DMS153 treated with DMSO at 0.1 percent for 48 hours (cell line): ENCODE data around the gene SF3B6.
"Not testable (repeated sequence)": the region's sequence is repeated elsewhere in the genome, so short reads cannot be mapped to it uniquely, and the experiment has no call there.

Experiments used
- DNase-seq: peaks from one replicate; lab custom pipeline; 2025; ENCODE audit not compliant: unreplicated experiment; lab: John Stamatoyannopoulos, UW

SF3B6 gene

GRCh38 chr2:24054366-24055010 is 21.6 kb downstream of the SF3B6 start:
- no peak for DNase-seq

- no peak for DNase-seq
Observed at GRCh38 chr2:24052951-24053350, 23.2 kb downstream of the SF3B6 start.

- DNase-seq: no peak
Observed at GRCh38 chr2:24051833-24052232, 24.3 kb downstream of the SF3B6 start.

- no peak for DNase-seq
Observed at GRCh38 chr2:24050041-24050979, 25.8 kb downstream of the SF3B6 start.

DNA sequence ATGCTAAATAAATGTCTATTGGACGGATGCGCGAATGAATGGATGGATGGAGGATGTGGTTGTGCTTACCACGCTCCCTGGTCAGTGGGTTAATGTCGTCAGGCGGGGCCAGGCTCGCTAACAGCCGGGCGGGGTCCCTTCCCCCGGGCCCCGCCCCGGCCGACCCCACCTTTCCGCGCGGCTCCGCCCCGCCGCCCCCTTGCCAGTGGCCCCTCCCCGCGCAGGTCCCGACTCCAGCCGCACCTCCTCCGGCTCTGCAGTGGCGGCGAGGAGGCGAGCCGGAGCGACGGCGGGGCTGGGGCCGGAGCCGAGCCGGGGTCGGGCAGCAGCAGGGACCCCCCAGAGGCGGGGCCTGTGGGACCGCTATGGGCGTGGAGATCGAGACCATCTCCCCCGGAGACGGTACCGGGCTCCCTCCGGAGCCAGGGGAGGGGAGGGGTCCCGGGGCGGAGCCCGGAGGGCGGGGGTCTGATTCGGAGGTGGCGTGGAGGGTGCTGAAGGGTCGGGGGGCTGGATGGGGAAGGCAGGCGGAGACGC is 26.6 kb downstream of the SF3B6 start, which contains the start of gene FKBP1B:
Gene FKBP1B, plus strand, starts transcription at position 257 of the 537 bp plus-strand sequence. Its CDS starts 109 bp downstream, at position 366.
- DNase-seq: no peak

DNA sequence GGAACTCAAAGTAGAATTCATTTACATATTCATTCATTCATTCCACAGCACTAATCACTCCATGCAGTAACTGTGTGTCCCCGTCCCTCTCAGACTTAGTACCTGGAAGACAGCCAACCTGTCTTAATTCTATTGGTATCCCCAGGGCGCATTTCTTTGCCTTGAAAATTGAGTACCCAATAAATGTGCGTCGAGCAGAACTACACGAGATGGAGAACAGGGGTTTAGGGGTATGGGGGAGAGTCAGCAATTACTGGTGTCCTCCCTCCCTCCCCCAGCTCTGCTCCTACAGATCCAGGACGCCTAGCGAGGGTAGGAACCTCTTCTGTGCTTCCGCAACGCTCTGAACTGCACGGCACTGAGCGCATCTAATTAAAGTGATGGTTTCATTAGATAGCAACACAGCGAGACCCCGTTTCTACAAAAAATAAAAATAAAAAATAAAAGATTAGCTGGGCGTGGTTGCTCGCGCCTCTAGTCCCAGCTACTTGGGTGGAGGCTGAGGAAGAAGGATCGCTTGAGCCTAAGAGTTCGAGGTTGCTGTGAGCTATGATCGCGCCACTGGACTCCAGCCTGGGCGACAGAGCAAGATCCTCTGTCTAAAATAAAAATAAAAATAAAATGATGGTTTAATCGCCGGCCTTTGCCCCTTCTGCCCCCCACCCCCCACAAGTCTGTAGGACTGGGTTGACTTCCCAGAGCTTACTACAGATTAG is 27.2 kb downstream of the SF3B6 start:
- DNase-seq: no peak

GRCh38 chr2:24047703-24048033 is 28.5 kb downstream of the SF3B6 start:
- DNase-seq: no peak

GRCh38 chr2:24046930-24047702 is 29.0 kb downstream of the SF3B6 start, which contains the start of gene WDCP:
WDCP (minus strand) TSS chr2:24047391; CDS start chr2:24039494, 7,897 bp downstream.
- peak; percentile 94 for DNase-seq

DNA sequence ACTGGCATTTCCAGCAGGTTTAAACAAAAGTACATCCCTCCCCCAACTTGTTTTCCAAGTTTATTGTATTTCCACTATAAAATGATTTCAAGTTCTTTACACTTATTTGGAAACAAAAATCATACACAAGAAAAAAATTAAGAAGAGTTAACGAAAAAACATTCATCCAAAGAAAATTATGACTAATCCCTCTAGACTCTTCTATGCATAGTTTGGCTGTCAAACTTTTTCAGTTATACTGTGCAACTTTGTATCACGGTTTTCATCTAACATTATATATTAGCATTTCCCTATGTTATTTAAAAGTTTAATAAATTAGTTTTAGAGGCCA is 29.6 kb downstream of the SF3B6 start:
- no peak for DNase-seq

DNA sequence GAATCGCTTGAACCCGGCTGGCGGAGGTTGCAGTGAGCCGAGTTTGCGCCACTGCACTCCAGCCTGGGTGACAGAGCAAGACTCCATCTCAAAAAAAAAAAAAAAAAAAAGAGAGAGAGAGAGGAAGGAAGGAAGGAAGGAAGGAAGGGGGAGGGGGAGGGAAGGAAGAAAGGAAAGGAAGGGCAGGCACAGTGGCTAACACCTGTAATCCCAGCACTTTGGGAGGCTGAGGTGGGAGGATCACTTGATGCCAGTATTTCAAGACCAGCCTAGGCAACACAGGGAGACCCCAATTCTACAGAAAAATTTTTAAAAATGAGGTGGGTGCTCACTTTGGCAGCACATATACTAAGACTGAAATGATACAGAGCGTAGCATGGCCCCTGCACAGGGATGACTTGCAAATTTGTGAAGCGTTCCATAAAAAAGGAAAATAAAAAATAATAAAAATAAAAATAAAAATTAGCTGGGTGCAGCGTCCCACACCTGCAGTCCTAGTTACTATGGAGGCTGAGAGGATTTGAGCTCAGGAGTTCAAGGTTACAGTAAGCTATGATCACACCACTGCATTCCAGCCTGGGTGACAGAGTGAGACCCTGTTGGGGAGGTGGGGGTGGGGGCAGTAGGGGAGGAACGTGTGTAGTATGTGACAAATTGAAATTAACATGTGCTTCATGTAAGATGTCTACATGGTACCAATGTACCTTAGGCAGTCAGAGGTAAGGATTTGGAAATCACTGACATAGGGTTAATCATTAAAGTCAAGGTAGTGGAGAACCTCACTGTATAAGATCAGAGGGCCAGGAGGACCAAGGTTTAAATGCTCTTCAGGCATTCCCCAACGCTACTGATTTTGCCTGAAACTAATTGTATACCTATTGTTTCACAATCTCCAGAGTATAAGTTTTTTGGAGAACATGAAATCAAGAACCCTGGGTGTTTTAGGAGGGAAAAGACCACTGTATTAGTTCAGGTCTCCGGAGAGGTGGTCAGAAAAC is 30.3 kb downstream of the SF3B6 start:
- DNase-seq: no peak

- DNase-seq: not testable (repeated sequence)
Observed at GRCh38 chr2:24043133-24043532, 33.0 kb downstream of the SF3B6 start.

- DNase-seq: no peak
Observed at GRCh38 chr2:24040511-24040910, 35.6 kb downstream of the SF3B6 start.

DNA sequence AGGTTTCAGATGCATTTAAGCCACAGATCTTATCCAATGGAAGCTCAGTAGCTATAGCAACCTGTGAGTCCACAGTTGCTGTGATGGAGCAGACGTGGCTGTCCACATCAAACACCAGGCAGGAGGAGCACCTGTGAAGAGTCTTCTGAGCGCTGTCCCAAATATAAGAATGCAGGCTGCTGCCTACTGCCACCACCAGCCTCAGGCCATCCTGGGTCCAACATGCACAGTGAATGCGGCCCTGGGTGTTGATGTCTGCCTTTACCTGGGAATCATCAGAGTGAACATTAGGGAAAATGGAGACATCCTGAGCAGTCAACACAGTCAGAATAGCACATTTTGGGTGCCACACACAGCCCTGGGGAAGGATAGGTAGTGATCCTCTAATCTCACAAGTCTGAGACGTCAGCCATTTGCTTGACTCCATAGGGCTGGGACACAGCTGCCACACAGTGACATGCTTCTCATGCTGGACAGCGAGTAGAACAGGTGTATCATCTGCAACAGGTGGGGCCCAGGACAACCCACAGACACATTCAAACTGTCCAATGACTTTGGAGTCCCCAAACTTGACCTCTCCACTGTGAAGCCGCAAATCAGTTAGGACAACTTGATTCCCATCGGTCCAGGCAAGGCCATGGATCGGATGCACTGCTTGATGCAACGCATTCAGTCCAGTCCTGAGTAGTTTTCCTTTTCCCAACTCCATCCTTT is 37.2 kb downstream of the SF3B6 start:
- no peak for DNase-seq

GRCh38 chr2:24026233-24026632 is 49.9 kb downstream of the SF3B6 start:
- DNase-seq: no peak

- DNase-seq: no peak
Observed at GRCh38 chr2:24024996-24025663, 51.0 kb downstream of the SF3B6 start.

- DNase-seq: no peak
Observed at GRCh38 chr2:24024018-24024417, 52.1 kb downstream of the SF3B6 start.

GRCh38 chr2:24022975-24023575 is 53.1 kb downstream of the SF3B6 start:
- DNase-seq: no peak
